ENCODE data around the gene ANKIB1.

The ANKIB1 gene

GRCh38 chr7:92447345-92448204 lies 201.8 kb downstream of the ANKIB1 start, which contains the start of gene GATAD1:
GATAD1 (plus strand) TSS chr7:92447482; CDS start chr7:92447730, 248 bp downstream.
- DNase-seq (ENCODE audit: low read depth in 2 of 2): peak; percentile 67 to 71

- no peak for DNase-seq (ENCODE audit: low read depth in 2 of 2)
These were observed 202.5 kb downstream of the ANKIB1 start for GRCh38 chr7:92448205-92448747.
